ENCODE data around the gene TBC1D22A. TPM values are rescaled to one million over a fixed set of nuclear protein-coding genes. Genes with fewer than 3 reads are reported as not detected.

Gene TBC1D22A
- total and polyA plus RNA-seq, 9 of the 15 experiments (the other 6 are each of a cell fraction or from before 2014, with no cell fraction given), result 0.20 to 11.5 (median 5.2) TPM

DNA sequence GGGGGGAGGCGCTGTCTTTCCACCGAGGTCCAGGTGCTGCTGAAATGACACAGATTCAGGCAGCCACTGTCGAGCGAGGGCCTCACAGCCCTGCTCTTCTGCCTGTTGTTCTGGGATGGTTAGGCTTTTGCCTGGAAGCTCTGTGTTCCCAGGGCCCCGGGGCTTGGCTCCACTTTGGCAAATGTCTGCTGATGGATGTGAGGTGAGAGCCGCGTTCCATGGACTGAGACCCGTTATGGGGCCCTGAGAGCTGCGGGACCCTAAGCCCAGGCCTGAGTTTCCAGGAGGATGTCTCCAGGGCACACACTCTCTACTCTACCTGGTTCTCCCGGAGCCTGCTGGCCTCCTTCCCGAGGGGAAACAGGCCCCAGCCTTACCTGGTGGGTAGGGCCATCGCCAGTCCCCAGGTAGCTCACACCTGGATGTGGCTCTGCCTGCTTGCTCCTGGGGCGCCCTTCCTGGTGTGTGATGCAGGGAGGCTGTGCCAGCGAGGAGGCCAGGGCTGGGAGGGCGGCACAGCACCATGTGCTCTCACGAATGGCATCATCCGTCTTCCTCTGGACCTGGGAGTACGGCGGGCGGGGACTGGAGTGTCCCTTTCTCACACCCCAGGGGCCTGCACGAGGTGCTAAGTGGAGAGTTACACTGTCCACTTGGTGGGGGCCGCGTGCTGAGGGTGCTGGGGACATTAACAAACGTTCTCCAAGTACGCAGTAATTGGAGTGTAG, 435.5 kb downstream of the TBC1D22A start:
- no peaks in the 10 kb centered on the region for H3K36me3 ChIP-seq (ENCODE audit: control insufficient read depth, insufficient read depth, low read length)
- CTCF ChIA-PET (ENCODE audit: low intra/inter-chr PET ratio), result no interaction called here
- no peak overlapping the region for H2AFZ ChIP-seq (ENCODE audit: low read depth, low read length)
- BruUV-seq (replicated peaks), result no TSS peak
- DNase-seq (ENCODE audit: extremely low read depth in 1 of 4, low spot score in 3 of 4) (no peak), FAIRE-seq (no peak), ATAC-seq (no peak)
- POLR2A ChIA-PET, result no interaction called here
- peaks cover 0 to 4% of the 10 kb centered on the region in 2 experiments; a peak in 1 of 5 replicates for H3K4me1 ChIP-seq (replicated peaks in 1 of 2; ENCODE audit: control insufficient read depth in 2 of 2, insufficient read depth in 2 of 2, low read length in 2 of 2)
- in situ Hi-C loops (cut with MboI) (no loop called here), intact Hi-C loops (cut with micrococcal nuclease) (no loop called here)
- no peak overlapping the region for H3K4me2 ChIP-seq (ENCODE audit: insufficient read depth, low read length)
- H3K4me3 ChIP-seq, result no peak overlapping the region
- no peaks in the 10 kb centered on the region for H4K20me1 ChIP-seq (replicated peaks; ENCODE audit: control insufficient read depth, insufficient read depth, low read length)
- H3K27me3 ChIP-seq (ENCODE audit: control insufficient read depth in 2 of 2, insufficient read depth in 2 of 2, low read length in 2 of 2), result peaks cover 10 to 62% of the 10 kb centered on the region in 2 experiments; a peak in 4 of 5 replicates
- H3K9ac ChIP-seq (ENCODE audit: insufficient read depth in 1 of 2, low read depth in 2 of 2, low read length in 2 of 2), result no peak overlapping the region
- H3K9me3 ChIP-seq (replicated peaks; ENCODE audit: control insufficient read depth, insufficient read depth, low read depth, low read length), result no peaks in the 10 kb centered on the region
- TF ChIP-seq NR2C2 (CRISPR knock-in tag; IDR thresholded peaks at IDR 0.05), result no peak
- TF ChIP-seq NR2C2 (tag; IDR thresholded peaks at IDR 0.05), result no peak
- TF ChIP-seq, protein P1, sequence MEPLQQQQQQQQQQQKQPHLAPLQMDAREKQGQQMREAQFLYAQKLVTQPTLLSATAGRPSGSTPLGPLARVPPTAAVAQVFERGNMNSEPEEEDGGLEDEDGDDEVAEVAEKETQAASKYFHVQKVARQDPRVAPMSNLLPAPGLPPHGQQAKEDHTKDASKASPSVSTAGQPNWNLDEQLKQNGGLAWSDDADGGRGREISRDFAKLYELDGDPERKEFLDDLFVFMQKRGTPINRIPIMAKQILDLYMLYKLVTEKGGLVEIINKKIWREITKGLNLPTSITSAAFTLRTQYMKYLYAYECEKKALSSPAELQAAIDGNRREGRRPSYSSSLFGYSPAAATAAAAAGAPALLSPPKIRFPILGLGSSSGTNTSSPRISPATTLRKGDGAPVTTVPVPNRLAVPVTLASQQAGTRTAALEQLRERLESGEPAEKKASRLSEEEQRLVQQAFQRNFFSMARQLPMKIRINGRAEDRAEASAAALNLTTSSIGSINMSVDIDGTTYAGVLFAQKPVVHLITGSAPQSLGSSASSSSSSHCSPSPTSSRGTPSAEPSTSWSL (CRISPR knock-in tag; IDR thresholded peaks at IDR 0.05; ENCODE audit: borderline replicate concordance), result no peak
- H3K27ac ChIP-seq (ENCODE audit: extremely low read depth, low read depth, low read length), result no peak overlapping the region
- H3K79me2 ChIP-seq (ENCODE audit: control insufficient read depth, insufficient read depth, low read length), result no peaks in the 10 kb centered on the region
- no peaks in the 10 kb centered on the region for H3K9me1 ChIP-seq (ENCODE audit: control insufficient read depth, insufficient read depth, low read length)
- 5% methylated on average over 18 of the region's 25 CpGs for WGBS (ENCODE audit: insufficient coverage, low coverage, missing lambda C conversion rate)

Data from K562 (cell line).